Left renal pelvis (tissue), 4 donors: ENCODE data around the gene ANKRD28. TPM values are rescaled to one million over a fixed set of nuclear protein-coding genes. Genes with fewer than 3 reads are reported as not detected.

Experiments
- DNase-seq, 4 donors: peaks; one replicate each; pipeline ENCODE4 v3.0.0-alpha.2; 2013; ENCODE audit warnings: low read depth in 4 of 4, low spot score in 3 of 4
- polyA plus RNA-seq, 4 donors: library from polyadenylated mRNA; unstranded; fragments of 120-200 nt; gene quantifications; one replicate each; pipeline ENCODE4 v1.2.1, GENCODE V29; 2013; ENCODE audit not compliant: insufficient read length in 4 of 4

The ANKRD28 gene
- polyA plus RNA-seq, 4 donors: 24.0 to 47.3 (median 44.3) TPM

DNA sequence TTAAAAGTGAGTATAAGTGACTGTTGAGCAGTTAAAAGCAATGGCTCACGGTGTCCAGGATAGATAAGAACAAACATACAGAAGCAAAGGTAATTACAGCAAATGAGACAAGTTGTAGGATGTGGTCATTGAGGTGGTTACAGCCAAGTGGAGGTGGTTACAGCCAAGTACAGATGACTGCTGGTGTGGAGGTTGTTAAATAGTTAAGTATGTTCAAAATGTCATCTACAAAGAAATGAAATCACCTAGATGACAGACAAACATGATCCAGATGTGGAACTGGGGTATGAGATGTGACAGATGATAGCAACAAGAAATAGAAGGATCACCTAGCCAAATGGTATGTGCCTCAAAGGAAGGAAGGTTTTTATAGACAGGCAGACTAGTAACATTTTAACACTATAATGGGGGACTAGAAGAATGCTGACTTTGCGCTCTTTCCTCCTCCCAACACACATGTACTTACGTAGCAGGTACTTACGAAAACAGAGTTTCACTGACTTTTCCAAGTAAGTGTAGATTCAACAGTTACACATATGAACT is 6.8 kb upstream of the ANKRD28 start:
- no peak for DNase-seq

DNA sequence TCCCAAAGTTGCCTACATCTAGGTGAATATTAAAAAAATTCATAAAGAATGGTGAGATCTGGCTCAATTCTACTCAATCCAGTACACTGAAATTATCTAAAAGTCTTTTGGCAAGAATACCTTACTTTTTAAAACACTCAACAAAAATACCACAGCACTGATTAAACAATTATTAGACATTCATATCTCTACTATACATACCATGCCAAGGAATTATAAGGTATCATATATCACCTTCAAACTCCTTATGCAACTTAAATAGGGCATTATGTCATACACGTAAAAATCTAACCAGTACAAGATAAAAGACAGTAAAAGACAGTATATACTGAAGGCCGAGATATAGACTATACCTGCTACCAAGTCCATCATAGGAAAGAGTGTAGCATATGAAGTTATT is 6.1 kb upstream of the ANKRD28 start:
- no peak for DNase-seq

DNA sequence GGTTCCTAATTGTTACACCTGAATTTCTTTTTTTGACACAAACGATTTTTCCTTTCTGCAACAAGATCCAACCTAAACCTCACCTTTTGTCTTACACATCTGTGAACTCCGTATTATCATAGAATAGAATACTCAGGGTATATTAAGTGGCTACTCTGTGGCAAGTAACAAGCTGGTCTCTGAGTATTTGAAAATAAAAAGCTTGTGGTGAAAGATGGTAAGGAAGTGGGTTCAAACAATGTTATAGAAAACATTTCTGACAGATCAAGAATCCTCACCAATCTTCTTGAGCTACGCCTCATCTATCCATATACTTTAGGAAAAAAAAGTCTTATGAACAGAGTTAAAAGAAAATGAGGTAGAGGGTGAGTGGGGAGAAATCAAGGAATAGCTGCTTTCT is 3.5 kb upstream of the ANKRD28 start:
- no peak for DNase-seq

DNA sequence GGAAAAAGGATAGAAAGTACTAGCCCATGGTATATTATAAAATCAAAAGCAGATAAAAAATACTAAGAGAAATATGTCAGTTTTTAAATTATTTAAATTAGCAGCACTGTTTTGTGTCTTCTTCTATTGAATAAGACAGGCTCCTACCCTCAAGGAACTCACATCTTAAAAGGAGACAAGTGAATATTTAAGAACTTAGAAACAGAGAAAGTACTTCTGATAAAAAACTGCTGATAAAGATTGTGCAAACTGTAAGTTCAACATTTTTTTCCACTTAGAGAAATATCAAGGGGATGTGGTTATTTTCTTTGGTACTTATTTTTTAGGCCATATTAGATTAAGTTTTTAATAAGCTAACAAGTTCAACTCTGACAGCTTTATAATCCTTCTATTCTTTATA is 3.0 kb upstream of the ANKRD28 start:
- DNase-seq: no peak

DNA sequence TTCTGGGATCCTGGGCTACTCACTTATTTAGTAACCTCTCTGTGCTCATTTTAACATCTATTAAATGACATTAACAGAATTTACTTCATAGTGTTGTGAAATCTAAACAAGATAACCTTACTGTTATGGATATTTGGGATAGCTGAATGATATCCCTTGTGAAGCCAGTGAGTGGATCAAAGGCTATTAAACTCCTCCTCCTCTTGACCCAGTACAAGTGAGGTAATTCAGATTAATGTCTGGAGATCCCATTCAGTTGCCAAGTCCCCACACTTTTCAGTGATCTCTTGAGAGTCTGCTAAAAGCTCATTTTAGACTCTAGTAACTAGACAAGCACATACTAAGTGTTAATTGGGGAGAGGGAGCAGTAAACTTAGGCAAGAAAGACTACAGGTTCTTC is 2.5 kb upstream of the ANKRD28 start:
- no peak for DNase-seq

DNA sequence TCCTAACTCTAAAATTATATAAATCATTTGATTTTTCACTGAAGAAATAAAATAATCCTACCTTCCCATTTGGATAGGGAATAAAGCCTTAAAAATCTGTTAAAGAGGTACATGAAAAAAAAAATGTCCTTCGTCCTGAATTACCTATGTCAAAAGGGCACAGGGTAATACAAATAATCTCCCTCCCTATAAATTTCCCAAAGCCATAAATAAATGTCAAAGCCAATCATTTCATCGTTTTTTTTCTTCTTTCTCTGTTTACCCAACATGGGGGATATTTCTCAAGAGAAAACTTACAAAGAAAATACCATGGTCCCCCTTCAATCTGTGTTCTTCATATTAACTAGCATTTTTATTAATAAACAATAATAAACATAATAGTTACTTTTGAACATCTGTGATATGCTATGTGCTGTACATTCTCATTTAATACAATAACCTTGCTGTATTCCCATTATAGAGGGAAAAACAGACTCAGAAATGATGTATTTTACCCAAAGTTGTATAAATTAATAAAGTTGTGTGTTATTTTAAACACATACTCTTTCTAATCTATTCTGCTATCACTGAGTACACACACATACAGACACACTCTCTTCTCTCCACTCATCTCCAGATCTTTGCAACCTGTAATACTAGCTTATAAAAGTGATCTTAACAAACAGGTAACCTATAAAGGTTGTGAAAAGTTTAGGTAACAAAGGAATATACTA is 910 bp upstream of the ANKRD28 start:
- DNase-seq: no peak

DNA sequence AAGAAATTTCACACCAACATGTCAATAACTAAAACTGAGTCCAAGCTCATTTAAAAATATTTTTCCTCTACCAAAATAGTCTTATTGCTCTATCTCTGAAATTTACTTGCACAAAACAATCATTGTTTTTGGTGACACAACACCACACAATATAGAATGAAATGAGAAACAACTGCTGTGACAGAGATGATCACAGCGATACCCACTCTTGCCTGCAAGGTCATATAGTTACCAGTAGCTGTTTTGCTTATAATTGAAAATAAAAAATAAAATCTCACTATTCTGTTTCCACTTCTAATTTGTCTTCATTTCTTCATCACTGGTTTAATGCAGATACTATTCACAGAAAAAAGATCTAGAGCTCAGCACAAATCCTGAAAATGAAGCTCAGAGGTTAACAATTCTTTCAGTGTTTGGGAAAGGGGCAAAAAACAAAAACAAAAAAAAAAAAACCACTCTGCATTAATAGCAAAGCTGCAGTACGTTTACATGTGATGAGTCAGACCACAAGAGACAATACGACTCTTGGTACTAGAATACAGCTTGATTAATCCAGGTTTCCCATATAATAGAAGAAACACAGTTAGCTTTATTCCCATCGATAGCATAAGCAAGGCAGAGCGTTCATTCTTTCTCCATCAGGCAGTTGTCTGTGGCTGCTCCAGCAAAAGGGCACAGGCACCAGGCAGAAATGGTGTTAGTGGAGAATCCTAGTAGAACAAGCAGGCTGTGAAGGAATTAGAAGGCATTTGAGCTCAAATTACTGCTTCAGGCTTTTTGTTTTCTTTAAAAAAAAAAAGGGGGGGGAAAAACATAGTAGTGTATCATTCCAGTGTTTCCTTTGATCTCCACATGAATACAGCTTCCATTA is 773 bp downstream of the ANKRD28 start:
- peak in 2 of 4 donors; percentile 21 to 22 for DNase-seq

DNA sequence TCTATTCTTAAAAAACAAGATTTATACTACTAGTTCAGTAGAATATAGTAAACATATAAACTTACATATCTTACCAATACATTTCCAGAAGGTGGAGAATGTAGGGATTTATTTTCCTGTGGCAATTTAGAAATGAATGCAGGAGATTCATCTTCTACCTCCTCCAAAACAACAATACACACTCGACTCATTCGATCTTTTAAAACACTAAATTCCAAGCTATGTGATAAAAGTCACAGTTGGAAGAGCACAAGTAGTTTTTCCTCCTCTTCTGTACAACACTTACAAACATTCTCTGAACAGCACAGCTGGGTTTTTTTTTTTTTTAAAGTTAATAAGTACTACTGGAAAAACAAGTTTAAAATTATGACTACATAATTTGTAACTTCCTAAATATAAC is 1.4 kb downstream of the ANKRD28 start:
- no peak for DNase-seq

DNA sequence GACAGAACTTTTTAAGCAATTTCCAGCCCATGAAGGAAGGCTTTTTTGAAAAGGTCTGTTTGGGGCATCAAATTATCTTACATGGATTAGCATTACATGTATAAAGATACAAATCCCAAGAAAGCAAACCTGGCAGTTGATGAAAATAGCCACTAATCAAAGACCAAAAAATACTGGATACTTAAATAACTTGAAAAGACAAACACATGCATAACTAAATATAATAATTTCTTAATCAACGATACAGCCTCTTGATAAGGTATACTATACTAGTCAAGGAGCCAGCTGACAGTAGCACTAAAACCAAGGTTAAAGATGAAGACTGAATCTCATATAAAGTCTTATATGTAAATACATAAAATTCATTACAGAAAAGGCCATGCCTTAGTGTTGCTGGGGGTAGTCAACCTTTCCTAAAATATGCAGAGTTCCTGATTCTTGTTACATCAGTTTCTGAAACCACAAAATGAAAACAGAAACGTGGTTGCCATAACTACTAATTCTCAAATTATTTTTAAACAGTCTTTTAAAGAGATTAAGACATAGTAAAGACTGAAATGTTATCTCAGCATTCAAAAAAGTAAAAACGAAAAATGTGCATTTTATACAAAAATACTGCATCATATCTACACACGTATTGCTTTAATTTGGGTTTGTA is 2.0 kb downstream of the ANKRD28 start:
- DNase-seq: no peak

DNA sequence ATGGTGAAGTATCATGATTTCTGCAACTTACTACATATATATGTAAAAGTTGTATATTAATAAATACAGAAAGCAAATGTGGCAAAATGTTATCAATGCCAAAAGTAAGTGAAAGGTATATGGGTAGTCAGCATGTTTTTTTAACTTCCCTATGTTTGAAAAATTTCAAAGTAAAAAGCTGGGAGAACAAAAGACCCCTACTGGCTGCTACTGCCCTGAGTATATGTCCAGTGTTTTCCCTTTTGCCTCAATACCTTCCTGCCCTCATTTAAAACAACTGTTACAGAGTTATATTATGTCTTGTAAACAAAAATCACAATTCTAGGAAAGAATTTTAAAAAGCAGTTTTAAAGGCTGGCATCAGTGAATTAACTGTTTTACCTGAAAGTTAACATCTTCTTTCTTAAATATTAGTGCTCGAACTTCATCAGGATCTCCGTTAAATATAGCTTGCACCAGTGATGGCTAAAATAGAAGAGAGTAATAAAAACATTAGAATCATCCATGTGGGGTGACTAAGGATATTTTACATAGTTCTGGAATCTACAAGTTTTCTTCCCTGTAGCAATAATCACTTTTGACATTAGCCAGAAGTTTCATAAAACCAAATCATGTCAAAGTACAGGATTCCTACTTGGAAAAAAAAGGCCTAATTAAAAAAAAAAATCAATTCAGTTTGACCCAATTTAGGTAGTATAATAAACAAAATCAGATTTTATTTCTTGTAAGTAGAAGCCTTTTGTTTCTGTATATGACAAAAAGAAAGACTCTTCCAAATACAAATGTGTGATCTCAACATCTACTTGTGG is 2.7 kb downstream of the ANKRD28 start:
- no peak for DNase-seq

DNA sequence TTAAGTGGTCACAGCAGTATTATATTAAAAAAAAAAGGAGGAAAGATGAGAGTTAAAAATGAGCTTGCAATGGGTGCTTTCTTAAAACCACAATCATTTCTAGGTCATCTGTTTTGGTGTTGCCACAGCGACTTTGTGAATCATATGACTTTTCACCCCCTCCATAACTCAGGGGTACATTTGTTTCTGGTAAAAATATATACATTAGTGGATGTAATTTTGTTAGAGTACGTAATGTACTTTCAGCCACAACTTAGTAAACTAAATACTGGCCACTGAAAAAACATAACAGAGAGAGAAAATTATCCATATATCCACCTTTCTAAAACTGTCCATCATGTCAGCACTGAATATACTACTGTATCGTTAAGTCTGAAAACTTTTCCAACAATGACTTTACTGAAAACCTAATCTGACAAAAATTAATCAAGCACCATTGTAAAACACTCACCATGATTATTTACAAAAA is 3.4 kb downstream of the ANKRD28 start:
- DNase-seq: no peak

DNA sequence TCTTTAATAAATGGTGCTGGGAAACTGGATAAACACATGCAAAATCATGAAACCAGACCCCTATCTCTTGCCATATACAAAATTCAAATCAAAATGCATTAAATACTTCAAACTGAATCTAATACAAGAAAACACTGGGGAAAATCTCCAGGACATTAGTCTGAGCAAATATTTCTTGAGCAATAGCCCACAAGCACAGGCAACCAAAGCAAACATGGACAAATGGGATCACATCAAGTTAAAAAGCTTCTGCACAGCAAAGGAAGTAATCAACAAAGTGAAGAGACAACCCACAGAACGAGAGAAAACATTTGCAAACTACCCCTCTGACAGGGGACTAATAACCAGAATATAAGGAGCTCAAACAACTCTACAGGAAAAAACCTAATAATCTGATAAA is 6.3 kb downstream of the ANKRD28 start:
- no peak for DNase-seq

DNA sequence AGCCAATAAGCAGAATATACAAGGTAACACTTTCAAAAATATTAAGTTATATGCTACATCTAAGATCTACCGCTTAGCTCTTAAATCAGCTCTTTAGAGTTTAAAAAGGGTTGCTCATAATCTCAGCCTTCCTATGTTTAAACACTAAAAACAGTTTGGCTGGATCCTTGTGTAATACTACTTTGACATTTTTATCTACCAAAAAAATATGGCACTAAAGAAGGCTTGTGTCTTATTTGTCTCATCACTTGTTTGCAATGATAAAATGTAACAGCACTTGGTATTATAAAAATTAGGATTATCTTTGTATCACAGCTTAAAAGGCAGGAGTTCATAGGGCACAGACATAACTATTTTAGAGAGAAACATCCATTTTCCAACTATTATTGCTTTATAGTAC is 9.8 kb downstream of the ANKRD28 start:
- no peak for DNase-seq

DNA sequence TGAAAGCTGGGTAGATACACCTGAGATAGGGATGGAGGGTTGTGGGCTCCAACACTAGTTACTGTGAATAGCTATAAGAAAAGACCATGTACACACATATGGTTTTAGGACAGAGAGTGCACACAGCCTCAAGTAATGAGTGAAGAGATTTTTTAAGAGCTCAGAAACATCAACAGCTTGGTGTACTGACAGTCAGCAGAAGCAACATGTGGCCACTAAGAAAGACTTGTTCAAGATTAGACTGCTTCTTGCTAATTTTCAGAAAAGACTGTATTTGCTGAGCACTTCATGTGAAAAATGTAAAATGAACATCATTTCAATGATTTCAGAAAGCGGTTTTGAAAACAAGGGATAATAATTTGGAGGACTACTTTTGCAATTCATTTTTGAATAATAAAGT is 10.3 kb downstream of the ANKRD28 start:
- DNase-seq: no peak

DNA sequence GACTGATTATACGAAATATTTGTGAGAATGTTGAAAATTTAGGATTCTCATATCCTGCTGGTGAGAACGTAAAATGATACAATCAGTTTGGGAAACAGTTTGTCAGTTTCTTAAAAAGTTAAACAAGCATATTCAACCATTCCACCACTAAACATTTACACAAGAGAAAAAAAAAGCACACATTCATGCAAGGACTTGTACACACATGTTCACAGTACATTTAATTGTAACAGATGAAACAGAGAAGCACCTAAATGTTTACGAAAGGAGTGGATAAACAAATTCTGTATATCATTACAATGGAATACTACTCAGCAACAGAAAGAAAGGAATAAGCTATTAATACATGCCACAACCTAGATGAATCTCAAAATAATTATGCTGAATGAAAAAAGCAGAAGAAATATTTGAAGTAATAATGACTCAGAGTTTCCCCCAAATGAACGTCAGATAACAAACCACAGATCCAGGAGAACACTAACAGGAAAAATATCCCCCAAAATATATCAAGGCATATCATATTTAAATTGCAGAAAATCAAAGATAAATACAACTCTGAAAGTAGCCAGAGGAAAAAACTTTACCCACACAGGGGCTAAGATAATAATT is 14.3 kb downstream of the ANKRD28 start:
- no peak for DNase-seq

DNA sequence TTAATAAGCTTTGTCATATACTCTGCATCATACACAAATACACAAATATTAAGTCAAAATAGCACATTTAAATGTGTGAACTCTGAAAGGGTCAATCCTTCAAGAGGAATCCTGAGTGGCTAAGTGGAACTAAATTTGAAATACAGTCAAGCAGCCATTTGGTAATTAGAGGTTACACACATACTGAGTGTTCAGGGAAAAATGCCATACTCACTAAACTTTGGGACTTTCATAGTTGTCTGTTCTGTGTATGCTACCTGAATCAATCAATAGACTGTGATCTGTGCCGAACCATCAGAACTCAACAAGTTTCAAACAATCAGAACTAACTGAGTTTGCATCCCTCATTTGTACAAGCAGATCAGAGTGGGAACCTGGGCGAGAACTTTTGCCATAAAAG is 15.3 kb downstream of the ANKRD28 start:
- no peak for DNase-seq

DNA sequence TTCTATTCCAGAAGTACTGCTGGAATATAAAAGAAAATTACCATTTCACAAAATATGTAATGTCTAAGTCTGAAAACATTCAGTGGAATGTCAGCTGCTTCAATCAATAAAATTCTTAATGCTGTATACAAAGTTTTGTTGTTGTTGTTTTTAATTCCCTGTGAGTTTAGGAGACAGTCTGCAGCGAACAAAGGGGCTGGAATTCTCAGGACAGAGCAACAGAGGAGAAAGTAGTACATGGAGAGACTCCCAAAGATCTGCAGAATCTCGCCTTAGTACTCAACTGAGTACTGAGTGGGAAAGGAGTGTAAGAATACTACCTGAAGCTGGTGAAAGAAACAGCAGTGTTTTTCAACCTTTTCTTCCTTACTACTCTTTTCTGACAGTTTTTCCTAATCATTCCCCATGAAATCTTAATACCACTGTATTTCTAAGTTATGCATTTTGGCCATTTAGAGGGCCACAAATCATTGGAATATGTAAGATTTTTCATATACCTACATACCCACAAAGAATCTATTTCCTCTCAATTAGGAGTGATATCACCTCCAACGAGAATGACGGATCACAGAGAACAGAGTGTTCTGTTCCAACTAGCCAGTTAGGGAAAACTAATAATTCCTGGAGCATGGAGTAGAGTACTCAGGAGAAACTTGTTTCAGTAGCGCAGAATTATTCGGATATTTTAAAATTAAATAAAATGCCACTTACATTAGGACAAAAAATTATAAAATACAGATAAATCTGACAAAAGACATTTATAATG is 16.0 kb downstream of the ANKRD28 start:
- no peak for DNase-seq

DNA sequence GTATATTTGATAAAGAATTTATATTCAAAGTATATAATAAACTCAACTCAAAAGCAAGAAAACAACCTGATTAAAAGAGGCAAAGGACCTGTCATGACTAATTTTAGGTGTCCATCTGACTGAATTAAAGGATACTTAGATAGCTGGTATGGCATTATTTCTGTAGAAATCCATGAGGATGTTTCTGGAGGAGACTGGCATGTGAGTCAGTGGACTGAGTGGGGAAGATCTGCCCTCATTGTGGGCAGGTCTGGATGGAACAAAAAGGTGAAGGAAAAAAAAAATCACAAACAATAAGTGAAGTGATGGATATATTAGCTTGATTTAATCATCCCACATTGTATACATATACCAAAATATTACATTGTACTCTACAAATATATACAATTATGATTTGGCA is 16.6 kb downstream of the ANKRD28 start:
- DNase-seq: no peak

DNA sequence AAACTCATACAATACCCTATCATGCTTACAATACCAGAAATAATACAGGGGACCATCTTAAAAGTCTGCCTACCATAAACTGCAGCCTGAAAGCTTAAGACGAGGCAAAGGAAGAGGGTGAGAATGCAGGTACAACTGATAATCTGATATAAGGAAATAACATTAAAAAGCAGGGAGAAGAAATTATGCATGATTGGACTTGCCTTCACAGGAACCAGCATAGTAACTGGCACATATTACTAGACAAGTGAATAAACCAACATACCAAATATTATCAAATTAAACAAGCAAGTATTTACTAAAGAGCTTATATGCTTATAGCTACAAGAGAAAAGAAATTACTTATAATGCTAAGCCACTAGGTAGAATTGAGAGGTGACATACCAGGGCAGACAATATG is 18.7 kb downstream of the ANKRD28 start:
- DNase-seq: no peak
